AG04449 (cell line): Measurements from ENCODE around the gene CAMK2A.

Experiments used
- CTCF ChIA-PET: fragments of 350-600 bp; formaldehyde crosslinking; extraction: SDS; loops from one replicate; lab custom pipeline; 2021; ENCODE audit warnings: antibody characterized with exemption; lab: Yijun Ruan, JAX
- POLR2A ChIA-PET: fragments of 400-600, 350-600 bp; formaldehyde crosslinking; extraction: SDS; loops from one replicate; lab custom pipeline; 2020; ENCODE audit warnings: antibody characterized with exemption, inconsistent platforms; lab: Yijun Ruan, JAX
- DNase-seq: peaks from one replicate; pipeline ENCODE4 v3.0.0-alpha.2; 2010; ENCODE audit warnings: low read depth, low spot score
- H3K4me3 ChIP-seq: 2 replicates; pipeline ENCODE4 v1.5.1; 2011; ENCODE audit warnings: low read depth, mild to moderate bottlenecking, control low read depth, low read length
- TF ChIP-seq, protein P1 (sequence below): IDR thresholded peaks from one replicate; pipeline ENCODE4 v1.5.1; 2011; ENCODE audit warnings: mild to moderate bottlenecking, moderate library complexity, low read length, control low read depth, inconsistent platforms; ENCODE audit not compliant: insufficient read depth; ENCODE audit errors: missing control alignments

Gene CAMK2A

DNA sequence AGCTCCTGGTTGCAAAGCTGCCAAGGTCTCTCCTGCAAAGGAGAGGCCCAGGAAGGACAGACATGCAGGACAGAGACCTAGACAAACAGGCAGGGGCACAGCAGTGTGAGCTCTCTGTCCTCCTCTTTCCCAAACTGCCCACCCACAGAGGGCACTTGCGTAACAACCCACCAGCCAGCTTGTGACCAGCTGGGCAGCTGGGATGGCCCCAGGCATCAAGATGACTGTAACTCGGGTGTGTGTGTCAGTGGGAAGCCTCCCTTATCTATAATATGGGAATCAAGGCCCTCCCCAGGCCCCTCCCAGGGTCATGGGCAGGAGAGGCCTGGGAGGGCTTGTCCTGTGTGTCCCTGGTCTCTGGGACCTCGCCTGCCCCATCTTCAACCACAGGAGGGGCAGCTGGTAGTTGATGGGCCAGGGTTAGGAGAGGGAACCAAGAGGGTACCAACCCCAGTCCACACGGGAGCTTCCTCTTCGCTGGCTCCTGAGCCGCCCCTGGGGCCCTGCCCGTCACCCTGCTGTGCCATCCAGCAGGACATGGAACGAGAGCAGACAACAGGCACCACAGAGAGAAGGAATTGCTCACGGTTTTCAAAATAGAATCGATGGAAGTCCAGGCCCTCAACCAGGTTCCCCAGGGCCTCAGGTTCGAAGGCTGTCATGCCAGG, 61.8 kb downstream of the CAMK2A start:
- TF ChIP-seq, protein P1, sequence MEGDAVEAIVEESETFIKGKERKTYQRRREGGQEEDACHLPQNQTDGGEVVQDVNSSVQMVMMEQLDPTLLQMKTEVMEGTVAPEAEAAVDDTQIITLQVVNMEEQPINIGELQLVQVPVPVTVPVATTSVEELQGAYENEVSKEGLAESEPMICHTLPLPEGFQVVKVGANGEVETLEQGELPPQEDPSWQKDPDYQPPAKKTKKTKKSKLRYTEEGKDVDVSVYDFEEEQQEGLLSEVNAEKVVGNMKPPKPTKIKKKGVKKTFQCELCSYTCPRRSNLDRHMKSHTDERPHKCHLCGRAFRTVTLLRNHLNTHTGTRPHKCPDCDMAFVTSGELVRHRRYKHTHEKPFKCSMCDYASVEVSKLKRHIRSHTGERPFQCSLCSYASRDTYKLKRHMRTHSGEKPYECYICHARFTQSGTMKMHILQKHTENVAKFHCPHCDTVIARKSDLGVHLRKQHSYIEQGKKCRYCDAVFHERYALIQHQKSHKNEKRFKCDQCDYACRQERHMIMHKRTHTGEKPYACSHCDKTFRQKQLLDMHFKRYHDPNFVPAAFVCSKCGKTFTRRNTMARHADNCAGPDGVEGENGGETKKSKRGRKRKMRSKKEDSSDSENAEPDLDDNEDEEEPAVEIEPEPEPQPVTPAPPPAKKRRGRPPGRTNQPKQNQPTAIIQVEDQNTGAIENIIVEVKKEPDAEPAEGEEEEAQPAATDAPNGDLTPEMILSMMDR = no peak
- ChIA-PET CTCF (interaction anchor here (0.9 to 3.2 kb wide), 5 partner anchors 9 to 393 kb away, joined by 3 to 16 read pairs (median 7); no protein-coding TSS in a partner anchor), POLR2A (no interaction called here)
- no peak for DNase-seq
- no peak overlapping the region for H3K4me3 ChIP-seq

DNA sequence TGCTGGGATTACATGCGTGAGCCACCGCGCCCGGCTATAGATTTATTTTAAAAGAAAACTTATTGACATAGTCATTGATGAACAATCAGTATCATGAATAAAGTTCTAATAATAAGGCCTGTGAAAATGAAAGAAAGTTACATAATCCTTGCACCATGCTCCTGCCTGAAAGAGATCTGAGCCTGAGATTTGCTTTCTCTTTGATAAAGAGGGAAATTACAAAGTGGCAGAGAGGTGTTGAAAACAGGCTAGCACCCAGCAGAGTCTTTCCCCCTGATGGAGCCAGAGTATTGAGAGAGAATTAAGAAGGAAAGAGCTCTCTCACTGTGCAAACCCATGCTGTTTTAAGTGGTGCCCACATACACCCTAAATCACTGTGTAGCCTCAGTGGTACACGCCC, 62.5 kb downstream of the CAMK2A start:
- ChIA-PET POLR2A (no interaction called here), CTCF (interaction anchor here (0.9 to 3.2 kb wide), 5 partner anchors 9 to 393 kb away, joined by 3 to 16 read pairs (median 7); no protein-coding TSS in a partner anchor)
- DNase-seq = no peak
- no peak overlapping the region for H3K4me3 ChIP-seq
- TF ChIP-seq, protein P1 = no peak

- no peak overlapping the region for H3K4me3 ChIP-seq
- no peak for DNase-seq
- CTCF ChIA-PET = interaction anchor here (1.5 to 2.6 kb wide), 3 partner anchors 9 to 396 kb away, joined by 3 to 10 read pairs (median 3); no protein-coding TSS in a partner anchor
- POLR2A ChIA-PET = no interaction called here
- TF ChIP-seq, protein P1 = no peak
These were observed 65.0 kb downstream of the CAMK2A start for GRCh38 chr5:150224483-150225027.

DNA sequence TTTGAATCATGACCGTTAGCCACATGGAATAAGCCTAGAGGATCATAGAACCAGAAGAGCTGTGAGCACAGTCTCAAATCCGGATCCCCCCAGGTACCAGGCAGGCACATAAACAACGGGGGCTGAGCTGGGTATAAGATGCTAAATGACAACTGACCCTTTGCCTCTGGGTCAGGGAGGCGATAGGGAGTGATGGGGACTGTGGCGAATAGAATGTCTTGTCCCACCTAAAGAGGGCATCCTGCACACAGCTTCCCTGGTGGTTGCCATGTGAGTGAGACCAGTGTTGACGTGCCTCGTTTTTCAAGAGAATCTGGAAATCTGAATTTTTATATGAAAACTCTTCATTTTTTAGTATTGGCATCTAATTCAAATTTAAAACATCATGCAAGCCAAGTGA, 66.1 kb downstream of the CAMK2A start:
- TF ChIP-seq, protein P1 = no peak
- ChIA-PET CTCF (interaction anchor here (0.9 to 2.6 kb wide), 6 partner anchors 8 to 395 kb away, joined by 3 to 10 read pairs (median 3); no protein-coding TSS in a partner anchor), POLR2A (no interaction called here)
- no peak for DNase-seq
- no peak overlapping the region for H3K4me3 ChIP-seq

DNA sequence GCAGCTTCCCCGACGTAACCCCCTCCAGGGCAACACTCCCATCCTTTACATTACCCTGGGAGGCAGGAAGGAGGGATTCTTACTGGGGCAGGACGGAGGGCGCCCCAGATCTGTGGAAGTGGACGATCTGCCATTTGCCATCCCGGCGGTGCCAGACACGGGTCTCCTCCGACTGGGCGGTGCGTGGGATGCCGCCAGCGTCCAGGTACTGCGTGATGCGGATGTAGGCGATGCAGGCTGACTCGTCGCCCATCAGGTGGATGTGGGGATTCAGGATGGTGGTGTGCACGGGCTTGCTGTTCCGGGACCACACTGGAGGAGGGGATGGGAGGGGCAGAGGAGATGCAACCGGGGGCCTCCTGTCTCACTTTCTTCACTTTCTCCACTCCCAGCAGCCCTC, 66.7 kb downstream of the CAMK2A start:
- CTCF ChIA-PET = interaction anchor here (0.9 to 9.9 kb wide), 8 partner anchors 7 to 394 kb away, joined by 3 to 222 read pairs (median 3); no protein-coding TSS in a partner anchor
- POLR2A ChIA-PET = no interaction called here
- TF ChIP-seq, protein P1 = no peak
- H3K4me3 ChIP-seq = no peak overlapping the region
- DNase-seq = no peak

DNA sequence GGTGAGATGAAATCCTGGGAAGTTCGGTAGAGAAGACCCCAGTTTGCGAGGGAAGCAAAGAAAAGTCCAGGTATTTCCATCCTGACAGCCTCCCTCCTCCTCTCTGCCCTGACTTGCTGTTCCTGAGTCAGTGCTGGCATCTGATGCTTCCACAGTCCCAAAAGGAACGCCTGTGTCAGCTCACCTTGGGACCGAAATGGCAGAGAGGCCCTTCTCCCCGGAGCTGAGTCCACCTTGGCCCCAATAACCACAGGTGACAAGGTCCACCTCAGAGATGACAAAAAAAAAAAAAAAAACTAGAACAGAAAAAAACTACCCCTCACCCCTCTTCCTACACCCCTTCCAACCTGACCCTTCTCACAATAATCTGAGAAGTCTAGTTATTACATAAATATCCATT, 68.1 kb downstream of the CAMK2A start:
- H3K4me3 ChIP-seq = no peak overlapping the region
- ChIA-PET CTCF (interaction anchor here (1.6 to 9.9 kb wide), 3 partner anchors 89 to 385 kb away, joined by 5 to 222 read pairs (median 99); no protein-coding TSS in a partner anchor), POLR2A (no interaction called here)
- no peak for DNase-seq
- TF ChIP-seq, protein P1 = no peak
